Cardiac muscle cell (in vitro differentiated cells and primary cell): ENCODE data around the gene UPF2. TPM values are rescaled to one million over a fixed set of nuclear protein-coding genes. Genes with fewer than 3 reads are reported as not detected.

ENCODE experiments used
- DNase-seq, 2 donors: peaks; one replicate each; pipeline versions ENCODE4 v3.0.0 to v3.0.0-alpha.2; 2010 to 2017; ENCODE audit warnings: low read depth in 1 of 2, low spot score in 1 of 2
- H3K27ac ChIP-seq: fragments of 200-600 bp; sonication (generic); 2 replicates; pipeline ENCODE4 v1.5.1; 2016
- H3K27me3 ChIP-seq: fragments of 200-600 bp; sonication (generic); 2 replicates; pipeline ENCODE4 v1.6.0; 2016; ENCODE audit warnings: control low read depth
- H3K36me3 ChIP-seq: fragments of 200-600 bp; sonication (generic); 2 replicates; pipeline ENCODE4 v1.5.1; 2016; ENCODE audit warnings: control low read depth
- H3K4me1 ChIP-seq: fragments of 200-600 bp; sonication (generic); 2 replicates; pipeline ENCODE4 v1.8.1; 2017; ENCODE audit warnings: low read depth, mild to moderate bottlenecking, mixed run types
- H3K4me3 ChIP-seq: fragments of 200-600 bp; sonication (generic); 2 replicates; pipeline ENCODE4 v1.5.1; 2016; ENCODE audit warnings: mild to moderate bottlenecking
- H3K9me3 ChIP-seq: fragments of 200-600 bp; sonication (generic); 2 replicates; pipeline ENCODE4 v1.5.1; 2017; ENCODE audit warnings: low read depth, mild to moderate bottlenecking, control low read depth
- CTCF ChIP-seq: IDR thresholded peaks from 2 replicates; pipeline ENCODE4 v1.5.1; 2012; ENCODE audit warnings: low read depth, mild to moderate bottlenecking, low read length
- polyA plus RNA-seq: library from polyadenylated mRNA; unstranded; fragments of >200 nt; fragmentation: Nextera tagmentation; extraction: Ambion mirVana; gene quantifications from 2 replicates; pipeline ENCODE4 v1.2.1, GENCODE V29; 2016
- total RNA-seq: library from RNA; depleted of rRNA; stranded (reverse); fragments of >200 nt; gene quantifications from 2 replicates; pipeline ENCODE4 v1.2.3, GENCODE V29; 2016

UPF2 gene
- total and polyA plus RNA-seq, 2 experiments from 2014 or later = 12.8 to 13.2 TPM

- H3K4me3 ChIP-seq = no peak overlapping the region
- peak overlapping the region; percentile 26 for H3K27ac ChIP-seq
- H3K4me1 ChIP-seq = no peaks in the 10 kb centered on the region
- peaks cover 41% of the 10 kb centered on the region for H3K36me3 ChIP-seq
- no peaks in the 10 kb centered on the region for H3K9me3 ChIP-seq
- no peaks in the 10 kb centered on the region for H3K27me3 ChIP-seq
- DNase-seq = no peak
- TF ChIP-seq CTCF = no peak
Observed at GRCh38 chr10:11934262-11934661, 108.3 kb downstream of the UPF2 start.

- DNase-seq = no peak
- Histone ChIP-seq H3K36me3 (peaks cover 44% of the 10 kb centered on the region), H3K4me1 (no peaks in the 10 kb centered on the region), H3K27ac (peak overlapping the region; percentile 26), H3K4me3 (no peak overlapping the region), H3K9me3 (no peaks in the 10 kb centered on the region), H3K27me3 (no peaks in the 10 kb centered on the region)
- no peak for TF ChIP-seq CTCF
Observed at GRCh38 chr10:11933577-11934223, 108.9 kb downstream of the UPF2 start.

GRCh38 chr10:11931038-11931437 lies 111.6 kb downstream of the UPF2 start:
- no peaks in the 10 kb centered on the region for H3K4me1 ChIP-seq
- H3K36me3 ChIP-seq = peaks cover 55% of the 10 kb centered on the region
- no peak for TF ChIP-seq CTCF
- no peak overlapping the region for H3K27ac ChIP-seq
- no peak overlapping the region for H3K4me3 ChIP-seq
- H3K27me3 ChIP-seq = no peaks in the 10 kb centered on the region
- no peaks in the 10 kb centered on the region for H3K9me3 ChIP-seq
- DNase-seq = no peak

- Histone ChIP-seq H3K36me3 (peaks cover 50% of the 10 kb centered on the region), H3K27me3 (no peaks in the 10 kb centered on the region), H3K4me3 (no peak overlapping the region), H3K27ac (no peak overlapping the region), H3K9me3 (no peaks in the 10 kb centered on the region), H3K4me1 (no peaks in the 10 kb centered on the region)
- DNase-seq = peak in 1 of 2 donors; percentile 39
- no peak for TF ChIP-seq CTCF
Observed at GRCh38 chr10:11930312-11930978, 112.2 kb downstream of the UPF2 start.

- DNase-seq = no peak
- Histone ChIP-seq H3K27ac (no peak overlapping the region), H3K4me1 (no peaks in the 10 kb centered on the region), H3K27me3 (no peaks in the 10 kb centered on the region), H3K9me3 (no peaks in the 10 kb centered on the region), H3K36me3 (peaks cover 40% of the 10 kb centered on the region), H3K4me3 (no peak overlapping the region)
- no peak for TF ChIP-seq CTCF
Observed at GRCh38 chr10:11927746-11928145, 114.9 kb downstream of the UPF2 start.
